ENCODE measurements around the gene SMIM17.

GRCh38 chr19:56690670-56691069, 47.7 kb downstream of the SMIM17 start:
- TF ChIP-seq CTCF (IDR thresholded peaks at IDR 0.05) (no peak), POLR2A (IDR thresholded peaks at IDR 0.05) (no peak)

Data from adrenal gland (tissue), 5 donors.